DND-41 (cell line): ENCODE results near the gene C2CD4B.

Experiments
- ATAC-seq: fragments of 200-7000 bp; cut with Tn5 transposase; 3 replicates; pipeline ENCODE4 v1.9.1; 2021; ENCODE audit warnings: low read depth; ENCODE audit not compliant: insufficient read depth
- DNase-seq: peaks from one replicate; pipeline ENCODE4 v3.0.0-alpha.2; 2020
- H2AFZ ChIP-seq: 2 replicates; pipeline ENCODE4 v1.6.0; 2012; ENCODE audit warnings: low read depth, low read length
- H3K27ac ChIP-seq: 2 replicates; pipeline ENCODE4 v1.5.1; 2012; ENCODE audit warnings: low read length, inconsistent platforms
- H3K27me3 ChIP-seq: fragments of 200-600 bp; sonication (generic); 2 replicates; pipeline ENCODE4 v1.6.0; 2012; ENCODE audit warnings: low read length, mild to moderate bottlenecking, inconsistent platforms; ENCODE audit not compliant: insufficient read depth, poor library complexity
- H3K36me3 ChIP-seq: 2 replicates; pipeline ENCODE4 v1.5.1; 2012; ENCODE audit warnings: low read length, inconsistent platforms; ENCODE audit not compliant: insufficient read depth
- H3K4me1 ChIP-seq: 2 replicates; pipeline ENCODE4 v1.5.1; 2012; ENCODE audit warnings: mild to moderate bottlenecking, low read length; ENCODE audit not compliant: insufficient read depth
- H3K4me2 ChIP-seq: 2 replicates; pipeline ENCODE4 v1.6.0; 2012; ENCODE audit warnings: mild to moderate bottlenecking, moderate library complexity, low read length, inconsistent platforms; ENCODE audit not compliant: insufficient read depth
- H3K4me3 ChIP-seq, 2 experiments: fragments of 200-600 bp in 1 of 2; shearing (Covaris generic) in 1 of 2; 2 replicates each; pipeline ENCODE4 v1.5.1; 2012 to 2016; ENCODE audit warnings: inconsistent platforms in 2 of 2, low read length in 2 of 2, mild to moderate bottlenecking in 2 of 2, low read depth in 1 of 2, moderate library complexity in 1 of 2
- H3K79me2 ChIP-seq: 2 replicates; pipeline ENCODE4 v1.6.0; 2012; ENCODE audit warnings: low read length, inconsistent platforms; ENCODE audit not compliant: insufficient read depth
- H3K9ac ChIP-seq: 2 replicates; pipeline ENCODE4 v1.6.0; 2012; ENCODE audit warnings: low read depth, mild to moderate bottlenecking, inconsistent platforms, low read length, moderate library complexity
- H3K9me3 ChIP-seq: 2 replicates; pipeline ENCODE4 v1.5.1; 2012; ENCODE audit warnings: low read length, moderate library complexity, mild to moderate bottlenecking, inconsistent platforms; ENCODE audit not compliant: insufficient read depth, severe bottlenecking
- H4K20me1 ChIP-seq: 2 replicates; pipeline ENCODE4 v1.6.0; 2012; ENCODE audit warnings: low read length; ENCODE audit not compliant: insufficient read depth
- CTCF ChIP-seq: IDR thresholded peaks from 2 replicates; pipeline ENCODE4 v1.5.1; 2012; ENCODE audit warnings: borderline replicate concordance, low read length, moderate library complexity, mild to moderate bottlenecking; ENCODE audit not compliant: poor library complexity, severe bottlenecking; ENCODE audit errors: extremely low read depth
- EZH2 ChIP-seq: IDR thresholded peaks from 3 replicates; pipeline ENCODE4 v1.6.1; 2012; ENCODE audit warnings: borderline replicate concordance, low read depth, mild to moderate bottlenecking, moderate library complexity, low read length, inconsistent platforms; ENCODE audit not compliant: severe bottlenecking

The C2CD4B gene

GRCh38 chr15:62190675-62191074, 25.6 kb upstream of the C2CD4B start:
- Histone ChIP-seq H3K9ac (no peak overlapping the region), H3K4me2 (no peak overlapping the region), H3K79me2 (no peaks in the 10 kb centered on the region), H3K27ac (no peak overlapping the region), H3K36me3 (no peaks in the 10 kb centered on the region), H3K4me1 (no peaks in the 10 kb centered on the region), H4K20me1 (no peaks in the 10 kb centered on the region), H3K9me3 (no peaks in the 10 kb centered on the region), H3K27me3 (no peaks in the 10 kb centered on the region), H2AFZ (no peak overlapping the region), H3K4me3 (no peak overlapping the region)
- ATAC-seq (no peak), DNase-seq (no peak)
- TF ChIP-seq CTCF (no peak), EZH2 (no peak)

- Histone ChIP-seq H3K27me3 (no peaks in the 10 kb centered on the region), H3K4me2 (no peak overlapping the region), H3K27ac (no peak overlapping the region), H3K4me1 (no peaks in the 10 kb centered on the region), H3K9me3 (no peaks in the 10 kb centered on the region), H2AFZ (no peak overlapping the region), H3K79me2 (no peaks in the 10 kb centered on the region), H3K9ac (no peak overlapping the region), H3K36me3 (no peaks in the 10 kb centered on the region), H4K20me1 (no peaks in the 10 kb centered on the region), H3K4me3 (no peak overlapping the region)
- no peak for TF ChIP-seq CTCF
- TF ChIP-seq EZH2: no peak
- DNase-seq: no peak
- ATAC-seq: no peak
Measured at GRCh38 chr15:62190274-62190673, 25.2 kb upstream of the C2CD4B start.

GRCh38 chr15:62188744-62189143, 23.7 kb upstream of the C2CD4B start:
- Histone ChIP-seq H3K9me3 (no peaks in the 10 kb centered on the region), H3K4me2 (no peak overlapping the region), H3K9ac (no peak overlapping the region), H3K36me3 (no peaks in the 10 kb centered on the region), H3K4me3 (no peak overlapping the region), H2AFZ (no peak overlapping the region), H3K27ac (no peak overlapping the region), H3K79me2 (no peaks in the 10 kb centered on the region), H3K4me1 (no peaks in the 10 kb centered on the region), H3K27me3 (no peaks in the 10 kb centered on the region), H4K20me1 (no peaks in the 10 kb centered on the region)
- ATAC-seq: no peak
- TF ChIP-seq CTCF: no peak
- no peak for TF ChIP-seq EZH2
- DNase-seq: no peak

- H3K9ac ChIP-seq: no peak overlapping the region
- H3K27ac ChIP-seq: no peak overlapping the region
- H3K4me1 ChIP-seq: no peaks in the 10 kb centered on the region
- no peaks in the 10 kb centered on the region for H4K20me1 ChIP-seq
- DNase-seq (no peak), ATAC-seq (peak; percentile 40; the same call in 1 of the 3 replicates)
- H3K27me3 ChIP-seq: no peaks in the 10 kb centered on the region
- H3K4me3 ChIP-seq: no peak overlapping the region
- TF ChIP-seq EZH2 (no peak), CTCF (no peak)
- no peak overlapping the region for H2AFZ ChIP-seq
- H3K4me2 ChIP-seq: no peak overlapping the region
- no peaks in the 10 kb centered on the region for H3K36me3 ChIP-seq
- no peaks in the 10 kb centered on the region for H3K9me3 ChIP-seq
- no peaks in the 10 kb centered on the region for H3K79me2 ChIP-seq
Measured at GRCh38 chr15:62187910-62188309, 22.8 kb upstream of the C2CD4B start.
